ENCODE measurements around the gene CDC42EP4. TPM values are rescaled to one million over a fixed set of nuclear protein-coding genes. Genes with fewer than 3 reads are reported as not detected.

The CDC42EP4 gene
- total and polyA plus RNA-seq, 9 of the 15 experiments (the other 6 are each of a cell fraction or from before 2014, with no cell fraction given) = 0.65 to 20.8 (median 12.3) TPM

GRCh38 chr17:73304438-73304837 is 7.4 kb downstream of the CDC42EP4 start:
- Histone ChIP-seq H4K20me1 (replicated peaks; ENCODE audit: control insufficient read depth, insufficient read depth, low read length) (no peaks in the 10 kb centered on the region), H3K4me2 (ENCODE audit: insufficient read depth, low read length) (peak overlapping the region; percentile 83), H3K9ac (ENCODE audit: insufficient read depth in 1 of 2, low read depth in 2 of 2, low read length in 2 of 2) (peak overlapping the region; percentile 63 to 86; a peak in 3 of 4 replicates), H3K79me2 (ENCODE audit: control insufficient read depth, insufficient read depth, low read length) (peaks cover 82% of the 10 kb centered on the region), H3K4me3 (no peak overlapping the region), H2AFZ (ENCODE audit: low read depth, low read length) (peak overlapping the region; percentile 91), H3K9me1 (ENCODE audit: control insufficient read depth, insufficient read depth, low read length) (peaks cover 3% of the 10 kb centered on the region), H3K9me3 (replicated peaks; ENCODE audit: control insufficient read depth, insufficient read depth, low read depth, low read length) (no peaks in the 10 kb centered on the region), H3K27me3 (ENCODE audit: control insufficient read depth in 2 of 2, insufficient read depth in 2 of 2, low read length in 2 of 2) (no peaks in the 10 kb centered on the region), H3K27ac (ENCODE audit: extremely low read depth, low read depth, low read length) (peak overlapping the region; percentile 81), H3K4me1 (replicated peaks in 1 of 2; ENCODE audit: control insufficient read depth in 2 of 2, insufficient read depth in 2 of 2, low read length in 2 of 2) (peaks cover 44 to 47% of the 10 kb centered on the region in 2 experiments), H3K36me3 (ENCODE audit: control insufficient read depth, insufficient read depth, low read length) (peaks cover 13% of the 10 kb centered on the region; the same call in 2 of the 3 replicates)
- BruUV-seq (replicated peaks) = no TSS peak
- ChIA-PET POLR2A (interaction anchor here (1.1 kb wide), 1 partner anchor 40 kb away, joined by 3 read pairs; no protein-coding TSS in a partner anchor), CTCF (ENCODE audit: low intra/inter-chr PET ratio) (interaction anchor here (0.6 kb wide), 1 partner anchor 42 kb away, joined by 4 read pairs; no protein-coding TSS in a partner anchor)
- WGBS (ENCODE audit: insufficient coverage, low coverage, missing lambda C conversion rate) = 2% methylated on average over 6 of the region's 8 CpGs
- ATAC-seq = peak; percentile 3
- in situ Hi-C loops (cut with MboI) (no loop called here), intact Hi-C loops (cut with micrococcal nuclease) (loop anchor here (2.0 kb wide), 1 partner anchor 64 kb away; no protein-coding TSS in a partner anchor)
- FAIRE-seq = peak; percentile 58
- peak in 2 of 4 experiments; percentile 30 to 55 for DNase-seq (ENCODE audit: extremely low read depth in 1 of 4, low spot score in 3 of 4)
- TF ChIP-seq ARID1B (IDR thresholded peaks at IDR 0.05) = no peak
- TF ChIP-seq NFIC (IDR thresholded peaks at IDR 0.05) = no peak
- no peak for TF ChIP-seq ZNF274 (IDR thresholded peaks at IDR 0.05; ENCODE audit: borderline replicate concordance, low read depth, low read length)
- TF ChIP-seq NFXL1 (CRISPR knock-in tag; IDR thresholded peaks at IDR 0.05) = no peak
- TF ChIP-seq XRCC4 (IDR thresholded peaks at IDR 0.05; ENCODE audit: extremely low read depth, insufficient read depth, insufficient read length) = no peak
- TF ChIP-seq BDP1 (IDR thresholded peaks at IDR 0.05; ENCODE audit: insufficient read depth, insufficient read length) = no peak
- TF ChIP-seq BHLHE40 (IDR thresholded peaks at IDR 0.05; ENCODE audit: low read length) = peak; percentile 85
- TF ChIP-seq ZNF589 (CRISPR knock-in tag; IDR thresholded peaks at IDR 0.05; ENCODE audit: low read depth) = no peak
- TF ChIP-seq ZBTB2 (IDR thresholded peaks at IDR 0.05) = no peak
- peak; percentile 56 for TF ChIP-seq USF2 (CRISPR knock-in tag; IDR thresholded peaks at IDR 0.05)
- no peak for TF ChIP-seq CC2D1A (IDR thresholded peaks at IDR 0.05)
